GM21786 (cell line): ENCODE measurements around the gene BBOF1.
"Not testable (repeated sequence)": the region's sequence is repeated elsewhere in the genome, so short reads cannot be mapped to it uniquely, and the experiment has no call there.

Experiments
- ATAC-seq: cut with Tn5 transposase; IDR thresholded peaks from one replicate; pipeline ENCODE4 v1.9.1; 2021; ENCODE audit not compliant: unreplicated experiment

The BBOF1 gene

DNA sequence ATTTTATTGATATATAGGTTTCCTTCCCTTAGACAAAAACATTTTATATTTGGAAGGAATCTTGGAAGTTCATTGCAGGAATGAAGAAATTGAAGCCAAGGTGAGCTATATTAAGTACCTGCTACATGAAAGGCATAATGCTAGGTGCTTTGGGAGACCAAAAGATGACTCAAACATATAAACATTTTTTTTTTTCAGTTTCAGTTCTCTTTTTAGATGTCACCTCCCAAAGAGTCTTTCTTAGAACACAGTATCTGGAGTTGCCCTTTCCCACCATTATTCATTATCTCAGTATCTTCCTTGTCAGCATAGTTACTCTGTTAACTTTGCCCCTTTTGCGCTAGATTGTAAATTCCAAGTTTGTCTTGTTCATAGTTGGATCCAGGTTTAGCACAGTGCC is 66.7 kb downstream of the BBOF1 start:
- ATAC-seq, result no peak

DNA sequence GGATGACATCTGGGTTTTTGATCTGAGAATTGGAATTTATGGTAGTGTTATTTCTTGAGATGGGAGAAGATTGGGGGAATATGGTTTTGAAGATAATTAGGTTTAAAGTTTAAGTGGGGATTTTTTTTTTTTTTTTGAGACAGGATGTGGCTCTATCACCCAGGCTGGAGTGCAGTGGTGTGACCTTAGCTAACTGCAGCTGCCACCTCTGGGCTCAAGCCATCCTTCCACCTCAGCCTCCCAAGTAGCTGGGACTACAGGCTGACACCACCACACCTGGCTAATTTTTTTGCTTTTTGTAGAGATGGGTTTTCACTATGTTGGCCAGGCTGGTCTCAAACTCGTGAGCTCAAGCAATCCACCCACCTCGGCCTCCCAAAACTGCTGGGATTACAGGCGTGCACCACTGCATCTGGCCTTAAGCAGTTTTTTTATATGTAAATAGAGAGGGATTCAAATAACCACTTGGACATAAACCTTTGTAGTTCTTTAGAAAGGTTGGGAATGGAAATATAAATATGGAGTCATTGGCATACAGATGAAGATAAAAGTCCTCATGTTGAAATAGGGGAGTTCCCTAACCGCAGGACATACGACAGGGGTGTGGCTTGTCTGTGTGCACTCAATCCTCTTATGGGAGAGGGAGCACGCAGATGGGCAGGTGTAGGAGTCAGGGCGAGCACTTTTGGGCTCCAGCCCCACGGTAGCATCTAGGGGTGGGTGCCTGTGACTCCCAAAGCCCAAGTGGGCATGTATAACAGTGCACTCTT is 70.3 kb downstream of the BBOF1 start:
- no peak for ATAC-seq

DNA sequence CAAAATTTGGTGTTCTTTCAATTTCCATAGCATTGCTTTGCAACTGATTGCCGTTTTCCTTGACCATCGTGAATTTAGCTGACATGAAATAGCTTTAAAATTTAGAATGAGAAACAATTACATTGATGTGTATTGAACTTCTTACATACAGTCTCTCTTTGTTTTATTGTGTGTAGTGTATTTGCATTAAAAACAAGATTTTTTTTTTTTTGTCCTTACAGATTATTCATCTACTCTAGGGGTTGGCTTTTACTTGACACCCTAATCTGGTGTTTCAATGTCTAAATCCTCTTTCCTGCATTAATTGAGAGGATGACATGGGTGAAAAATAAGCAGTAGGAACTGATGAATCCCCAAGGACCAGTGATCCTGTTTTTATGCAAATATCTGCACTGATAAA is 86.2 kb downstream of the BBOF1 start:
- no peak for ATAC-seq

DNA sequence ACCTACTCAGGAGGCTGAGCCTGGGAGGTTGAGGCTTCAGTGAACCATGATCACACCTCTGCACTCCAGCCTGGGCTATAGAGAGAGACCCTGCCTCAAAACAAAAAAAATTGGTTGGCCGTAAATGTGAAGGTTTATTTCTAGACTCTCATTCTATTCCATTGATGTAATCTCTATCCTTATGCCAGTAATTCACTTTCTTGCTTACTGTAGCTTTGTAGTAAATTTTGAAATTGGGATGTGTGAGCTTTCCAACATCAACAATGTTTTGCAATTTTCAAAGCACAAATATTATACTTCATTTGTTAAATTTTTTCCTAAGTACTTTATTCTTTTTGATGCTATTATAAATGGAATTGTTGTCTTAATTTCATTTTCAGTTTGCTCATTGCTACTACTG is 90.2 kb downstream of the BBOF1 start:
- ATAC-seq, result no peak

DNA sequence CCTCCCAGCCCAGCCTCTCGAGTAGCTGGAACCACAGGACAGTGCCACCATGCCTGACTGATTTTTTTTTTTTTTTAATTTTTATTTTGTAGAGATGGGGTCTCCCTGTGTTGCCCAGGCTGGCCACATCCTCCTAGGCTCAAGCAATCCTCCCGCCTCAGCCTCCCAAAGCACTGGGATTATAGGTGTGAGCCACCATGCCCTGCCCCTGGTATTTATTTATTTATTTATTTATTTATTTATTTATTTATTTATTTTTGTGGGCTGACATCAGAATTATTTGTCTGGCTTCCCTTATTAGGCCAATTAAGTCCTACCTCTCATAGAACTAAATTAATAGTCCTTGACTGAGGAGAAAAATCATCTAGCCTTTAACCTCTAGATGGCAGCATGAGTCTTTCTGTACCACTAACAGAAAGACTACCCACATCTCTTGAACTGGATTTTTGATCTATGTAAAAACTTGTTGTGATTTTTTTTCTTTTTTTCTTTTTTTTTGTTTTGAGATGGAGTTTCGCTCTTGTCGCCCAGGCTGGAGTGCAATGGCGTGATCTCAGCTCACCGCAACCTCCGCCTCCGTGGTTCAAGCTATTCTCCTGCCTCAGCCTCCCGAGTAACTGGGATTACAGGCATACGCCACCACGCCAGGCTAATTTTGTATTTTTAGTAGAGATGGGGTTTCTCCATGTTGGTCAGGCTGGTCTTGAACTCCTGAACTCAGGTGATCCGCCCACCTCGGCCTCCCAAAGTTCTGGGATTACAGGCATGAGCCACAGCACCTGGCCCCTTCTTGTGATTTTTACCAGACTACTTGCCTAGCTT is 92.5 kb downstream of the BBOF1 start:
- not testable (repeated sequence) for ATAC-seq
